Breast epithelium (tissue), 3 donors: ENCODE data around the gene ZNF19.

Experiments used
- CTCF ChIP-seq, 3 donors: fragments of 450-650 bp; IDR thresholded peaks; one replicate each; pipeline ENCODE4 v1.5.1; 2016 to 2017; ENCODE audit warnings: antibody characterized with exemption in 3 of 3, mild to moderate bottlenecking in 3 of 3, moderate library complexity in 3 of 3
- POLR2A ChIP-seq: fragments of 450-650 bp; IDR thresholded peaks from one replicate; pipeline ENCODE4 v1.6.1; 2016; ENCODE audit warnings: antibody characterized with exemption, mild to moderate bottlenecking, moderate library complexity
- POLR2AphosphoS5 ChIP-seq, 3 donors: sonication (generic); formaldehyde crosslinking; IDR thresholded peaks; one replicate each; pipeline ENCODE4 v1.6.1; 2017; ENCODE audit warnings: antibody characterized with exemption in 3 of 3

GRCh38 chr16:71441348-71442050 is 47.6 kb downstream of the ZNF19 start:
- TF ChIP-seq CTCF (IDR thresholded peaks at IDR 0.05) = no peak
- TF ChIP-seq POLR2A = no peak
- TF ChIP-seq POLR2AphosphoS5 (IDR thresholded peaks at IDR 0.05) = no peak
